HCT116 (cell line): Measurements from ENCODE around the gene SLC24A3. TPM values are rescaled to one million over a fixed set of nuclear protein-coding genes. Genes with fewer than 3 reads are reported as not detected.

Experiments used
- ATAC-seq: fragments of 200-7000 bp; cut with Tn5 transposase; 2 replicates; pipeline ENCODE4 v1.9.1; 2020; ENCODE audit warnings: mild to moderate bottlenecking, moderate library complexity
- BruUV-seq: library from RNA; stranded (reverse); fragments of 400-500 nt; replicated peaks from 2 replicates; lab custom pipeline; 2021; lab: Mats Ljungman, UMichigan
- CTCF ChIA-PET: fragments of 300-600 bp; sonication (Branson Sonifier 250); formaldehyde crosslinking; loops from one replicate; lab custom pipeline; 2021; ENCODE audit warnings: antibody characterized with exemption; lab: Charles Lee
- POLR2A ChIA-PET: fragments of 300-600, 350-600 bp; sonication (Branson Sonifier 250); formaldehyde crosslinking; loops from one replicate; lab custom pipeline; 2021; ENCODE audit warnings: antibody characterized with exemption; lab: Charles Lee
- RAD21 ChIA-PET, 2 experiments: fragments of 300-600 bp; sonication (Branson Sonifier 250); formaldehyde crosslinking; loops; one replicate each; lab custom pipeline; 2023; ENCODE audit warnings: low total read pairs in 2 of 2; ENCODE audit not compliant: uncharacterized antibody in 2 of 2, unreplicated experiment in 2 of 2, low non-redundant PET in 1 of 2; lab: Charles Lee
- DNase-seq: peaks from one replicate; pipeline ENCODE4 v3.0.0-alpha.2; 2010; ENCODE audit warnings: low read depth, low spot score
- H2AFZ ChIP-seq: fragments of 200-600 bp; shearing (Covaris generic), sonication (generic); 2 replicates; pipeline ENCODE4 v1.6.1; 2017; ENCODE audit warnings: low read depth, mixed run types, mixed read lengths, antibody characterized with exemption, low read length; ENCODE audit not compliant: poor library complexity, severe bottlenecking
- H3K27ac ChIP-seq: 2 replicates; pipeline ENCODE4 v1.5.1; 2012; ENCODE audit warnings: low read depth, low read length
- H3K27me3 ChIP-seq: fragments of 200-600 bp; sonication (generic); 2 replicates; pipeline ENCODE4 v1.6.1; 2016; ENCODE audit warnings: mixed run types, low read length, mixed read lengths; ENCODE audit not compliant: insufficient read depth
- H3K36me3 ChIP-seq, 2 experiments: fragments of 200-500 bp in 1 of 2; fragments of 200-600 bp in 1 of 2; sonication (Bioruptor generic) in 1 of 2; sonication (generic) in 1 of 2; 2 replicates each; pipeline versions ENCODE4 v1.5.1 to v1.6.1; 2014 to 2016; ENCODE audit warnings: low read length in 2 of 2, inconsistent platforms in 1 of 2, mixed read lengths in 1 of 2, mixed run types in 1 of 2; ENCODE audit not compliant: insufficient read depth in 2 of 2, control insufficient read depth in 1 of 2
- H3K4me1 ChIP-seq, 2 experiments: fragments of 200-600 bp in 1 of 2; sonication (generic) in 1 of 2; 2 replicates each; pipeline versions ENCODE4 v1.5.1 to v1.6.1; 2012 to 2017; ENCODE audit warnings: low read length in 2 of 2, inconsistent platforms in 1 of 2, mild to moderate bottlenecking in 1 of 2, mixed read lengths in 1 of 2, mixed run types in 1 of 2, moderate library complexity in 1 of 2; ENCODE audit not compliant: insufficient read depth in 2 of 2, control insufficient read depth in 1 of 2
- H3K4me2 ChIP-seq: fragments of 200-600 bp; sonication (generic); 2 replicates; pipeline ENCODE4 v1.6.1; 2017; ENCODE audit warnings: mixed run types, low read length, mixed read lengths
- H3K4me3 ChIP-seq, 2 experiments: fragments of 200-600 bp in 1 of 2; sonication (generic) in 1 of 2; replicated peaks in 1 of 2; 2 replicates each; pipeline ENCODE4 v1.5.1; 2011 to 2016; ENCODE audit warnings: low read length in 2 of 2, control low read depth in 1 of 2, low read depth in 1 of 2, mild to moderate bottlenecking in 1 of 2, mixed read lengths in 1 of 2, mixed run types in 1 of 2
- H3K79me2 ChIP-seq: fragments of 200-600 bp; sonication (generic); 2 replicates; pipeline ENCODE4 v1.6.1; 2017; ENCODE audit warnings: mild to moderate bottlenecking, mixed run types, low read length, moderate library complexity, mixed read lengths; ENCODE audit not compliant: insufficient read depth
- H3K9ac ChIP-seq: fragments of 200-600 bp; sonication (generic); 2 replicates; pipeline ENCODE4 v1.6.1; 2016; ENCODE audit warnings: low read length, mixed read lengths
- H3K9me2 ChIP-seq: fragments of 200-600 bp; sonication (generic), shearing (Covaris generic); 2 replicates; pipeline ENCODE4 v1.6.1; 2017; ENCODE audit warnings: mixed run types, mild to moderate bottlenecking, moderate library complexity; ENCODE audit not compliant: insufficient read depth
- H3K9me3 ChIP-seq, 2 experiments: fragments of 200-500 bp in 1 of 2; fragments of 200-600 bp in 1 of 2; sonication (Bioruptor generic) in 1 of 2; sonication (generic) in 1 of 2; 2 replicates each; pipeline ENCODE4 v1.6.1; 2014 to 2017; ENCODE audit warnings: low read length in 2 of 2, mixed read lengths in 2 of 2, inconsistent platforms in 1 of 2, low read depth in 1 of 2, mild to moderate bottlenecking in 1 of 2, mixed run types in 1 of 2, moderate library complexity in 1 of 2; ENCODE audit not compliant: control insufficient read depth in 1 of 2, insufficient read depth in 1 of 2
- H4K20me1 ChIP-seq: fragments of 200-600 bp; sonication (generic), shearing (Covaris generic); 2 replicates; pipeline ENCODE4 v1.6.1; 2017; ENCODE audit warnings: mixed run types, mild to moderate bottlenecking, moderate library complexity; ENCODE audit not compliant: insufficient read depth
- ATF3 ChIP-seq: IDR thresholded peaks from 2 replicates; pipeline ENCODE4 v1.6.1; 2012
- CEBPB ChIP-seq: IDR thresholded peaks from 2 replicates; pipeline ENCODE4 v1.6.1; 2012; ENCODE audit warnings: low read depth
- EGR1 ChIP-seq: IDR thresholded peaks from 2 replicates; pipeline ENCODE4 v1.6.1; 2012; ENCODE audit warnings: low read depth
- ELF1 ChIP-seq: IDR thresholded peaks from 2 replicates; pipeline ENCODE4 v1.6.1; 2012; ENCODE audit warnings: low read depth, borderline replicate concordance
- EZH2 ChIP-seq: fragments of 200-600 bp; sonication (generic); IDR thresholded peaks from 2 replicates; pipeline ENCODE4 v1.6.1; 2017; ENCODE audit warnings: antibody characterized with exemption, mixed run types
- EZH2phosphoT487 ChIP-seq: fragments of 200-600 bp; IDR thresholded peaks from 2 replicates; pipeline ENCODE4 v1.6.1; 2018; ENCODE audit warnings: antibody characterized with exemption, borderline replicate concordance
- FOSL1 ChIP-seq: IDR thresholded peaks from 2 replicates; pipeline ENCODE4 v1.6.1; 2012; ENCODE audit warnings: low read depth
- JUND ChIP-seq: IDR thresholded peaks from 2 replicates; pipeline ENCODE4 v1.6.1; 2012
- MAX ChIP-seq: IDR thresholded peaks from 2 replicates; pipeline ENCODE4 v1.6.1; 2012
- POLR2AphosphoS5 ChIP-seq: IDR thresholded peaks from 2 replicates; pipeline ENCODE4 v1.6.1; 2011; ENCODE audit warnings: mild to moderate bottlenecking, low read depth, low read length, moderate library complexity
- RAD21 ChIP-seq: IDR thresholded peaks from 2 replicates; pipeline ENCODE4 v1.6.1; 2012; ENCODE audit warnings: low read depth, mild to moderate bottlenecking
- SIN3A ChIP-seq: IDR thresholded peaks from 2 replicates; pipeline ENCODE4 v1.6.1; 2012; ENCODE audit warnings: low read depth
- SP1 ChIP-seq: IDR thresholded peaks from 2 replicates; pipeline ENCODE4 v1.6.1; 2012; ENCODE audit warnings: low read depth
- SRF ChIP-seq: IDR thresholded peaks from 2 replicates; pipeline ENCODE4 v1.6.1; 2012; ENCODE audit warnings: low read depth
- TCF7L2 ChIP-seq: IDR thresholded peaks from 2 replicates; pipeline ENCODE4 v1.7.0; 2011; ENCODE audit warnings: borderline replicate concordance, inconsistent platforms; ENCODE audit not compliant: insufficient read depth, insufficient read length; ENCODE audit errors: extremely low read depth
- YY1 ChIP-seq: IDR thresholded peaks from 2 replicates; pipeline ENCODE4 v1.6.1; 2011; ENCODE audit warnings: low read length, low read depth, moderate library complexity, mild to moderate bottlenecking; ENCODE audit not compliant: insufficient replicate concordance; ENCODE audit errors: extremely low read depth
- ZFX ChIP-seq: fragments of 450-650 bp; IDR thresholded peaks from 2 replicates; pipeline ENCODE4 v1.6.1; 2017
- ZNF274 ChIP-seq: fragments of 200-500 bp; sonication (Bioruptor generic); IDR thresholded peaks from 2 replicates; pipeline ENCODE4 v1.6.1; 2014; ENCODE audit warnings: mild to moderate bottlenecking, low read depth, low read length, inconsistent platforms
- intact Hi-C: fragments of 100-400 bp; cut with micrococcal nuclease; formaldehyde crosslinking; loops from 2 replicates; pipeline ENCODE4 v1.10.0; 2022
- total RNA-seq: library from RNA; stranded (reverse); gene quantifications from one replicate; pipeline ENCODE4 v1.2.1, GENCODE V29; 2021; ENCODE audit not compliant: unreplicated experiment

The SLC24A3 gene
- total RNA-seq, 1 experiment from 2014 or later, result not detected

GRCh38 chr20:19715986-19716385, 503.5 kb downstream of the SLC24A3 start:
- ChIA-PET CTCF (no interaction called here), POLR2A (no interaction called here)
- Histone ChIP-seq H4K20me1 (no peaks in the 10 kb centered on the region), H3K9ac (no peak overlapping the region), H3K27me3 (no peaks in the 10 kb centered on the region), H3K9me3 (no peaks in the 10 kb centered on the region), H3K36me3 (no peaks in the 10 kb centered on the region), H3K27ac (no peak overlapping the region), H2AFZ (no peak overlapping the region), H3K79me2 (no peaks in the 10 kb centered on the region), H3K4me2 (no peak overlapping the region), H3K4me3 (no peak overlapping the region), H3K4me1 (no peaks in the 10 kb centered on the region), H3K9me2 (no peaks in the 10 kb centered on the region)
- ATAC-seq (no peak), DNase-seq (no peak)
- intact Hi-C loops, result no loop called here
- TF ChIP-seq CEBPB (no peak), SIN3A (no peak), JUND (no peak), MAX (no peak), SP1 (no peak), SRF (no peak), EGR1 (no peak), ZFX (no peak), ELF1 (no peak), EZH2 (no peak), YY1 (no peak), ATF3 (no peak), EZH2phosphoT487 (no peak), TCF7L2 (no peak)
- TF ChIP-seq, all 23 proteins: peak for 0
- RAD21 ChIA-PET, result no interaction called here
- no TSS peak for BruUV-seq

GRCh38 chr20:19718880-19719279, 506.4 kb downstream of the SLC24A3 start:
- no peaks in the 10 kb centered on the region for H4K20me1 ChIP-seq
- no peaks in the 10 kb centered on the region for H3K4me1 ChIP-seq
- no peak overlapping the region for H2AFZ ChIP-seq
- TF ChIP-seq RAD21, result no peak
- no peak for TF ChIP-seq SP1
- no peak for TF ChIP-seq MAX
- no peak for TF ChIP-seq FOSL1
- no peak for TF ChIP-seq POLR2AphosphoS5
- TF ChIP-seq ZNF274, result no peak
- no peak for TF ChIP-seq ZFX
- no peak for TF ChIP-seq ELF1
- no peak overlapping the region for H3K9ac ChIP-seq
- H3K36me3 ChIP-seq, result no peaks in the 10 kb centered on the region
- no peak overlapping the region for H3K4me2 ChIP-seq
- ChIA-PET POLR2A (no interaction called here), CTCF (no interaction called here), RAD21 (no interaction called here)
- H3K79me2 ChIP-seq, result no peaks in the 10 kb centered on the region
- H3K27me3 ChIP-seq, result no peaks in the 10 kb centered on the region
- intact Hi-C loops, result no loop called here
- H3K9me2 ChIP-seq, result no peaks in the 10 kb centered on the region
- H3K9me3 ChIP-seq, result no peaks in the 10 kb centered on the region
- BruUV-seq, result no TSS peak
- no peak overlapping the region for H3K27ac ChIP-seq
- no peak overlapping the region for H3K4me3 ChIP-seq
- ATAC-seq (no peak), DNase-seq (no peak)
